ENCODE results near the gene GRIK4. TPM values are rescaled to one million over a fixed set of nuclear protein-coding genes. Genes with fewer than 3 reads are reported as not detected.
"Not testable (repeated sequence)": the region's sequence is repeated elsewhere in the genome, so short reads cannot be mapped to it uniquely, and the experiment has no call there.

Gene GRIK4
- total and polyA plus RNA-seq, 7 donors, result 0.04 to 0.11 (median 0.04) TPM; not detected in 4

DNA sequence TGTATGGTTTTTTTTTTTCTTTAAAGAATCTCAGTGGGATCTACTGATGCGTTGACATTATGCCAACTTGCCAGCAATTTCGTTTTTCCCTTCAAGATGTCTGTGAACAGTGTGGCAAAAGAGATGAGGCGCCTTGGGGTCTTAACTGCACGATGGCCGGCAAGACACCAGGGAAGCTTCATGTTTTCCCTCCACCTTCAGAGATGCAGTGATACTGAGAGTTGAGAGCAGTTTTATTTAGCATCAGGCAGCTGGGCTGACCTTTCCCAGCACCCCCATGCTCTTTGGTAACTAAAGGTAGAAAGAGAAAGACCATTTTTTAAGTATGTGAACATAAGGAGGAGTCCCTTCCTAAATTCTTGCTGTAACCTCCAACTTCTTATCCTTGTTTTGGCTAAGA is 11.7 kb upstream of the GRIK4 start:
- ATAC-seq, result no peak
- no peak for DNase-seq
- H3K9me3 ChIP-seq, result no peaks in the 10 kb centered on the region
- H3K4me3 ChIP-seq, result no peak overlapping the region
- H3K36me3 ChIP-seq (ENCODE audit: insufficient read depth in 1 of 2, low read depth in 1 of 2), result no peaks in the 10 kb centered on the region
- TF ChIP-seq, protein P1, sequence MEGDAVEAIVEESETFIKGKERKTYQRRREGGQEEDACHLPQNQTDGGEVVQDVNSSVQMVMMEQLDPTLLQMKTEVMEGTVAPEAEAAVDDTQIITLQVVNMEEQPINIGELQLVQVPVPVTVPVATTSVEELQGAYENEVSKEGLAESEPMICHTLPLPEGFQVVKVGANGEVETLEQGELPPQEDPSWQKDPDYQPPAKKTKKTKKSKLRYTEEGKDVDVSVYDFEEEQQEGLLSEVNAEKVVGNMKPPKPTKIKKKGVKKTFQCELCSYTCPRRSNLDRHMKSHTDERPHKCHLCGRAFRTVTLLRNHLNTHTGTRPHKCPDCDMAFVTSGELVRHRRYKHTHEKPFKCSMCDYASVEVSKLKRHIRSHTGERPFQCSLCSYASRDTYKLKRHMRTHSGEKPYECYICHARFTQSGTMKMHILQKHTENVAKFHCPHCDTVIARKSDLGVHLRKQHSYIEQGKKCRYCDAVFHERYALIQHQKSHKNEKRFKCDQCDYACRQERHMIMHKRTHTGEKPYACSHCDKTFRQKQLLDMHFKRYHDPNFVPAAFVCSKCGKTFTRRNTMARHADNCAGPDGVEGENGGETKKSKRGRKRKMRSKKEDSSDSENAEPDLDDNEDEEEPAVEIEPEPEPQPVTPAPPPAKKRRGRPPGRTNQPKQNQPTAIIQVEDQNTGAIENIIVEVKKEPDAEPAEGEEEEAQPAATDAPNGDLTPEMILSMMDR (IDR thresholded peaks at IDR 0.05), result no peak
- no peaks in the 10 kb centered on the region for H3K4me1 ChIP-seq
- intact Hi-C loops (cut with DNase I), result loop anchor here in 1 of 2 donors (10.0 kb wide), 1 partner anchor 695 kb away; no protein-coding TSS in a partner anchor
- peaks cover 0 to 40% (median 0%) of the 10 kb centered on the region in 3 donors for H3K27me3 ChIP-seq (ENCODE audit: insufficient read depth in 3 of 3, low read length in 2 of 3)
- 72 to 77% (median 72%) methylated on average over 5 of the region's 5 CpGs for WGBS, 3 donors
- no peak overlapping the region for H3K27ac ChIP-seq

DNA sequence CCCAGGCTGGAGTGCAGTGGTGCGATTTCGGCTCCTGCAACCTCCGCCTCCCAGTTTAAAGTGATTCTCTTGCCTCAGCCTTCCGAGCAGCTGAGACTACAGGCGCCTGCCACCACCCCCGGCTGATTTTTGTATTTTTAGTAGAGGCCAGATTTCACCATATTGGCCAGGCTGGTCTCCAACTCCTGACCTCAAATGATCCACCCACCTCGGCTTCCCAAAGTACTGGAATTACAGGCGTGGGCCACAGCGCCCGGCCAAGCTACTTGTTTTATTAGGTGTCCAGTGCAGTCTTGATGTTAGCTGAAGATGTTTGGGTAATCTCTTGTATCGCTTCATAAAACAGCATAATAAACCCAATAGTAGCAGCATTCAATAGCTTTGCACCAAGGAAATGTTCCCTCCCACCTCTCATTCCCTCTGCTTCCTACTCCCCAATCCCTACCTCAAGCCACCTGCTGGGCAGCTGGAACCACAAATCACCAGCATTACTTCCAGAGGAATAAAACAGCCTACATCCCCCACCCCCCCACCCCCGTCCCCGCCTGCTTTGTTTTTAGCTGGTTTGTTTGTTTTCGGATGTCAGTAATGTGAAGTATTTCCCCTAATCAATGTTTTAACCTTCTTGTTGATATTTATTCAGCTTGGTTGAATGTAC is 11.0 kb upstream of the GRIK4 start:
- peak in 1 of 2 donors; percentile 55 for DNase-seq
- no peaks in the 10 kb centered on the region for H3K36me3 ChIP-seq (ENCODE audit: insufficient read depth in 1 of 2, low read depth in 1 of 2)
- no peaks in the 10 kb centered on the region for H3K9me3 ChIP-seq
- ATAC-seq, result no peak
- no peaks in the 10 kb centered on the region for H3K4me1 ChIP-seq
- 33 to 38% (median 35%) methylated on average over 14 of the region's 14 CpGs for WGBS, 3 donors
- no peak overlapping the region for H3K4me3 ChIP-seq
- TF ChIP-seq, protein P1 (IDR thresholded peaks at IDR 0.05), result no peak
- intact Hi-C loops (cut with DNase I), result loop anchor here in 1 of 2 donors (10.0 kb wide), 1 partner anchor 694 kb away; no protein-coding TSS in a partner anchor
- no peak overlapping the region for H3K27ac ChIP-seq
- H3K27me3 ChIP-seq (ENCODE audit: insufficient read depth in 3 of 3, low read length in 2 of 3), result peaks cover 0 to 47% (median 0%) of the 10 kb centered on the region in 3 donors

DNA sequence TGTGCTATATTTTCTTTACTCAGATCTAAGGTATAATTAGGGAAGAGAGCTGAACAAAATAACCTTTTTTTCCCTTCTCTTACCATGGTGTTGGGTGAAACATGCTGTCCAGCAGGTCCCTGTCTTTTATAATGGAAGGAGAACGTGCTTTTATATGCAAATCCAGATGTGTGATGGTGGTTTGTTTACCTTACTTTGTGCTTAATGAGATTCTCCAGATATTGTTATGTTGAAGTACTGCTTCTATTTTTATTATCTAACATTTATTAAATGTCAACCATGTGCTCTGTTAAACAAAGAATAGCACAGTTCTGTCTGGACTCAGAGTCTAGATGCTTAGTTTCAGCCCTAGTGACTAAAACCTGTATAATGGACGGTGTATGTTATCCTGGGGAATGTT is 10.1 kb upstream of the GRIK4 start:
- TF ChIP-seq, protein P1 (IDR thresholded peaks at IDR 0.05), result no peak
- Histone ChIP-seq H3K27ac (no peak overlapping the region), H3K9me3 (no peaks in the 10 kb centered on the region), H3K4me1 (no peaks in the 10 kb centered on the region), H3K4me3 (no peak overlapping the region), H3K27me3 (ENCODE audit: insufficient read depth in 3 of 3, low read length in 2 of 3) (peaks cover 0 to 56% (median 0%) of the 10 kb centered on the region in 3 donors), H3K36me3 (ENCODE audit: insufficient read depth in 1 of 2, low read depth in 1 of 2) (no peaks in the 10 kb centered on the region)
- WGBS, 3 donors, result 61 to 68% (median 68%) methylated on average over 2 of the region's 2 CpGs
- ATAC-seq (no peak), DNase-seq (no peak)
- intact Hi-C loops (cut with DNase I), result loop anchor here in 1 of 2 donors (10.0 kb wide), 1 partner anchor 693 kb away; no protein-coding TSS in a partner anchor

DNA sequence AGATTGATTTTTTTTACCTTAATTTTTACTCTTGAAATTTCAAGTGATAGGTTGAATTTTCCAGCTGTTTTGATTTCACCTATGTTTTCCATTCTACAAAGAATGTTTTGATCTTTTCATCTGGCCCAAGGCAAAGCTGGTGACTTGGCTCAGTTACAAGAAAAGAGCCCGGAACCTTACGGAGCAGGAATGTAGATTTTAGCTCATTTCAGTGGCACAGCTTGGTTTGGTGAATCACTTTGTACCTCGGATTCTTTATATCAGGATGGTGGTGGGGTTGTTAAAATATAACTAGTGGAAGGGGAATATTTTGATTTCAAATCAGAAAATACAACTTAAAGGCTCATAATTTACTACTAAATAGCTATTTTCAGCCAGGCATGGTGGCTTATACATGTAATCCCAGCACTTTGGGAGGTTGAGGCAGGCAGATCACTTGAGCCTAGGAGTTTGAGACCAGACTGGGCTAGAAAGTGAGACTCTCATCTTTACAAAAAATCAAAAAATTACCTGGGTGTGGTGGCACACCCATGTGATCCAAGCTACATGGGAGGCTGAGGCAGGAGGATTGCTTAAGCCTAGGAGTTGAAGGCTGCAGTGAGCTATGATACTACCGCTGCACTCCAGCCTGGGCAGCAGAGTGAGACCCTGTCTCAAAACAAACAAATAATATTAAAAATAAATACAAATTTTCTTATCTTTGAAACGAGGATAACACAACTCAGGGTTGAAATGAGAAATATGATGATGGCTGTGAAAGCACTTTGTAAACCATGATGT is 9.4 kb upstream of the GRIK4 start:
- TF ChIP-seq, protein P1 (IDR thresholded peaks at IDR 0.05), result no peak
- 58 to 69% (median 63%) methylated on average over 5 of the region's 5 CpGs for WGBS, 3 donors
- no peaks in the 10 kb centered on the region for H3K36me3 ChIP-seq (ENCODE audit: insufficient read depth in 1 of 2, low read depth in 1 of 2)
- no peaks in the 10 kb centered on the region for H3K4me1 ChIP-seq
- DNase-seq (no peak), ATAC-seq (no peak)
- intact Hi-C loops (cut with DNase I), result loop anchor here in 1 of 2 donors (10.0 kb wide), 1 partner anchor 693 kb away; no protein-coding TSS in a partner anchor
- H3K27me3 ChIP-seq (ENCODE audit: insufficient read depth in 3 of 3, low read length in 2 of 3), result peaks cover 0 to 62% (median 0%) of the 10 kb centered on the region in 3 donors
- H3K9me3 ChIP-seq, result no peaks in the 10 kb centered on the region
- no peak overlapping the region for H3K27ac ChIP-seq
- no peak overlapping the region for H3K4me3 ChIP-seq

DNA sequence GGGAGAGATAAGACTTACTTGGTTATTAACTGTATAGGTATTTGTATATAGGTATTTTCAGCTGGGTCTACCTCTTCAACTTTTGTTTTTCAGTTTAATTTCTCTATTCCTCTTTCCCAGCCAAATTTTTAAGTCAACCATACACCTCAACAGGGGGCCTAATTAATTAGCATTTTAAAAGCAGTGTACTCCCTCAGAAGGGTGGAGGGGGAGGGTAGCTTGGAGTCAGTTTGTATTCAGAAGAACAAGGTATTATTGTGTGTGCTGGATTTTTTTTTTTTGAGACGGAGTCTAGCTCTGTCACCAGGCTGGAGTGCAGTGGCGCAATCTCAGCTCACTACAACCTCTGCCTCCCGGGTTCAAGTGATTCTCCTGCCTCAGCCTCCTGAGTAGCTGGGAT is 8.0 kb upstream of the GRIK4 start:
- DNase-seq; H3K4me3 ChIP-seq; H3K4me1 ChIP-seq; H3K27ac ChIP-seq; H3K36me3 ChIP-seq (ENCODE audit: insufficient read depth in 1 of 2, low read depth in 1 of 2); ATAC-seq; H3K9me3 ChIP-seq: not testable (repeated sequence)
- H3K27me3 ChIP-seq (ENCODE audit: insufficient read depth in 3 of 3, low read length in 2 of 3), result peaks cover 0 to 68% (median 0%) of the 10 kb centered on the region in 3 donors
- WGBS, 3 donors, result 70 to 75% (median 74%) methylated on average over 3 of the region's 3 CpGs
- intact Hi-C loops (cut with DNase I), result loop anchor here in 1 of 2 donors (10.0 kb wide), 1 partner anchor 691 kb away; no protein-coding TSS in a partner anchor
